ENCODE measurements around the gene CCSER1.
A peak's percentile ranks its signal among the peaks of the same experiment; 100 is the strongest.
"Not testable (repeated sequence)": the region's sequence is repeated elsewhere in the genome, so short reads cannot be mapped to it uniquely, and the experiment has no call there.

Gene CCSER1

GRCh38 chr4:91611782-91612181 is 1484.6 kb downstream of the CCSER1 start:
- Histone ChIP-seq H3K4me3 (ENCODE audit: low read length) (peak overlapping the region; percentile 8), H3K4me1 (ENCODE audit: control insufficient read depth, low read depth, low read length) (peaks cover 8% of the 10 kb centered on the region), H3K9ac (ENCODE audit: low read length) (no peak overlapping the region), H3K36me3 (ENCODE audit: control insufficient read depth, low read depth, low read length) (no peaks in the 10 kb centered on the region), H3K27ac (ENCODE audit: low read length) (no peak overlapping the region), H3K9me3 (ENCODE audit: control insufficient read depth, low read depth, low read length) (no peaks in the 10 kb centered on the region), H3K27me3 (ENCODE audit: control insufficient read depth, insufficient read depth, low read length) (no peaks in the 10 kb centered on the region)

- Histone ChIP-seq H3K9me3 (ENCODE audit: control insufficient read depth, low read depth, low read length) (no peaks in the 10 kb centered on the region), H3K9ac (ENCODE audit: low read length) (no peak overlapping the region), H3K4me1 (ENCODE audit: control insufficient read depth, low read depth, low read length) (peaks cover 12% of the 10 kb centered on the region), H3K27me3 (ENCODE audit: control insufficient read depth, insufficient read depth, low read length) (no peaks in the 10 kb centered on the region), H3K4me3 (ENCODE audit: low read length) (no peak overlapping the region), H3K27ac (ENCODE audit: low read length) (no peak overlapping the region), H3K36me3 (ENCODE audit: control insufficient read depth, low read depth, low read length) (no peaks in the 10 kb centered on the region)
Observed at GRCh38 chr4:91620952-91621351, 1493.8 kb downstream of the CCSER1 start.

GRCh38 chr4:91621446-91621845 is 1494.3 kb downstream of the CCSER1 start:
- Histone ChIP-seq H3K27ac (ENCODE audit: low read length) (no peak overlapping the region), H3K4me1 (ENCODE audit: control insufficient read depth, low read depth, low read length) (peaks cover 12% of the 10 kb centered on the region)

GRCh38 chr4:91622925-91623602 is 1495.9 kb downstream of the CCSER1 start:
- Histone ChIP-seq H3K9me3 (ENCODE audit: control insufficient read depth, low read depth, low read length) (no peaks in the 10 kb centered on the region), H3K27ac (ENCODE audit: low read length) (peak overlapping the region; percentile 47), H3K36me3 (ENCODE audit: control insufficient read depth, low read depth, low read length) (no peaks in the 10 kb centered on the region), H3K9ac (ENCODE audit: low read length) (no peak overlapping the region), H3K4me3 (ENCODE audit: low read length) (peak overlapping the region; percentile 32), H3K27me3 (ENCODE audit: control insufficient read depth, insufficient read depth, low read length) (no peaks in the 10 kb centered on the region), H3K4me1 (ENCODE audit: control insufficient read depth, low read depth, low read length) (peaks cover 12% of the 10 kb centered on the region)

More at GRCh38 chr4:91621446-91621845, 1494.3 kb downstream of the CCSER1 start:
- no peaks in the 10 kb centered on the region for H3K9me3 ChIP-seq (ENCODE audit: control insufficient read depth, low read depth, low read length)
- no peaks in the 10 kb centered on the region for H3K36me3 ChIP-seq (ENCODE audit: control insufficient read depth, low read depth, low read length)
- no peak overlapping the region for H3K9ac ChIP-seq (ENCODE audit: low read length)
- H3K27me3 ChIP-seq (ENCODE audit: control insufficient read depth, insufficient read depth, low read length): no peaks in the 10 kb centered on the region
- no peak overlapping the region for H3K4me3 ChIP-seq (ENCODE audit: low read length)

GRCh38 chr4:91623603-91623967 is 1496.4 kb downstream of the CCSER1 start:
- H3K27ac ChIP-seq (ENCODE audit: low read length): not testable (repeated sequence)
- H3K9ac ChIP-seq (ENCODE audit: low read length): peak overlapping the region; percentile 65

GRCh38 chr4:91630054-91630453 is 1502.9 kb downstream of the CCSER1 start:
- no peak overlapping the region for H3K9ac ChIP-seq (ENCODE audit: low read length)
- H3K9me3 ChIP-seq (ENCODE audit: control insufficient read depth, low read depth, low read length): no peaks in the 10 kb centered on the region
- H3K4me3 ChIP-seq (ENCODE audit: low read length): no peak overlapping the region
- H3K27me3 ChIP-seq (ENCODE audit: control insufficient read depth, insufficient read depth, low read length): no peaks in the 10 kb centered on the region
- no peak overlapping the region for H3K27ac ChIP-seq (ENCODE audit: low read length)
- H3K36me3 ChIP-seq (ENCODE audit: control insufficient read depth, low read depth, low read length): peaks cover 5% of the 10 kb centered on the region
- no peaks in the 10 kb centered on the region for H3K4me1 ChIP-seq (ENCODE audit: control insufficient read depth, low read depth, low read length)

More at GRCh38 chr4:91623603-91623967, 1496.4 kb downstream of the CCSER1 start:
- not testable (repeated sequence) for H3K27me3 ChIP-seq (ENCODE audit: control insufficient read depth, insufficient read depth, low read length); H3K9me3 ChIP-seq (ENCODE audit: control insufficient read depth, low read depth, low read length); H3K36me3 ChIP-seq (ENCODE audit: control insufficient read depth, low read depth, low read length)
- Histone ChIP-seq H3K4me1 (ENCODE audit: control insufficient read depth, low read depth, low read length) (peaks cover 12% of the 10 kb centered on the region), H3K4me3 (ENCODE audit: low read length) (peak overlapping the region; percentile 71)

- H3K9ac ChIP-seq (ENCODE audit: low read length): no peak overlapping the region
- H3K27ac ChIP-seq (ENCODE audit: low read length): no peak overlapping the region
- no peak overlapping the region for H3K4me3 ChIP-seq (ENCODE audit: low read length)
- H3K9me3 ChIP-seq (ENCODE audit: control insufficient read depth, low read depth, low read length): no peaks in the 10 kb centered on the region
- H3K27me3 ChIP-seq (ENCODE audit: control insufficient read depth, insufficient read depth, low read length): no peaks in the 10 kb centered on the region
- peaks cover 5% of the 10 kb centered on the region for H3K36me3 ChIP-seq (ENCODE audit: control insufficient read depth, low read depth, low read length)
- H3K4me1 ChIP-seq (ENCODE audit: control insufficient read depth, low read depth, low read length): no peaks in the 10 kb centered on the region
Observed at GRCh38 chr4:91630764-91631163, 1503.6 kb downstream of the CCSER1 start.

- H3K4me1 ChIP-seq (ENCODE audit: control insufficient read depth, low read depth, low read length): no peaks in the 10 kb centered on the region
- no peak overlapping the region for H3K4me3 ChIP-seq (ENCODE audit: low read length)
- peaks cover 5% of the 10 kb centered on the region for H3K36me3 ChIP-seq (ENCODE audit: control insufficient read depth, low read depth, low read length)
- no peaks in the 10 kb centered on the region for H3K9me3 ChIP-seq (ENCODE audit: control insufficient read depth, low read depth, low read length)
- no peaks in the 10 kb centered on the region for H3K27me3 ChIP-seq (ENCODE audit: control insufficient read depth, insufficient read depth, low read length)
- no peak overlapping the region for H3K9ac ChIP-seq (ENCODE audit: low read length)
- no peak overlapping the region for H3K27ac ChIP-seq (ENCODE audit: low read length)
Observed at GRCh38 chr4:91631335-91631734, 1504.1 kb downstream of the CCSER1 start.

- Histone ChIP-seq H3K27ac (ENCODE audit: low read length) (no peak overlapping the region), H3K36me3 (ENCODE audit: control insufficient read depth, low read depth, low read length) (no peaks in the 10 kb centered on the region), H3K4me3 (ENCODE audit: low read length) (no peak overlapping the region), H3K9ac (ENCODE audit: low read length) (no peak overlapping the region), H3K9me3 (ENCODE audit: control insufficient read depth, low read depth, low read length) (no peaks in the 10 kb centered on the region), H3K27me3 (ENCODE audit: control insufficient read depth, insufficient read depth, low read length) (no peaks in the 10 kb centered on the region), H3K4me1 (ENCODE audit: control insufficient read depth, low read depth, low read length) (no peaks in the 10 kb centered on the region)
Observed at GRCh38 chr4:91636083-91636482, 1508.9 kb downstream of the CCSER1 start.
